C1 segment of cervical spinal cord (tissue), 14 donors: ENCODE measurements around the gene C9orf50.

Source experiments
- DNase-seq, 14 donors: peaks; one replicate each; lab custom pipeline; 2025; lab: John Stamatoyannopoulos, UW

Gene C9orf50

GRCh38 chr9:129611307-129611800, 9.5 kb downstream of the C9orf50 start:
- DNase-seq = peak in 2 of 14 donors; percentile 31 to 35

- peak in 11 of 14 donors; percentile 28 to 74 (median 51) for DNase-seq
These were observed 10.2 kb downstream of the C9orf50 start for GRCh38 chr9:129610473-129611306.

- no peak for DNase-seq
These were observed 10.8 kb downstream of the C9orf50 start for GRCh38 chr9:129610213-129610472.

- DNase-seq = no peak
These were observed 11.3 kb downstream of the C9orf50 start for GRCh38 chr9:129609486-129610212.

- DNase-seq = no peak
These were observed 12.1 kb downstream of the C9orf50 start for GRCh38 chr9:129608561-129609481.

GRCh38 chr9:129607027-129607387, 13.9 kb downstream of the C9orf50 start:
- DNase-seq = no peak

- no peak for DNase-seq
These were observed 14.5 kb downstream of the C9orf50 start for GRCh38 chr9:129606161-129607026.

GRCh38 chr9:129604766-129605163, 16.1 kb downstream of the C9orf50 start:
- DNase-seq = no peak

GRCh38 chr9:129604056-129604765, 16.7 kb downstream of the C9orf50 start:
- no peak for DNase-seq

- DNase-seq = no peak
These were observed 18.1 kb downstream of the C9orf50 start for GRCh38 chr9:129602598-129603415.

- DNase-seq = no peak
These were observed 19.7 kb downstream of the C9orf50 start for GRCh38 chr9:129601082-129601674.

- DNase-seq = no peak
These were observed 22.8 kb downstream of the C9orf50 start for GRCh38 chr9:129598089-129598596.

- peak in 2 of 14 donors; percentile 29 to 32 for DNase-seq
These were observed 23.4 kb downstream of the C9orf50 start for GRCh38 chr9:129597355-129598088.

GRCh38 chr9:129596541-129597331, 24.2 kb downstream of the C9orf50 start:
- peak in 1 of 14 donors; percentile 32 for DNase-seq

GRCh38 chr9:129595903-129596540, 24.9 kb downstream of the C9orf50 start:
- DNase-seq = no peak

- DNase-seq = no peak
These were observed 25.6 kb downstream of the C9orf50 start for GRCh38 chr9:129595311-129595741.

- DNase-seq = no peak
These were observed 26.3 kb downstream of the C9orf50 start for GRCh38 chr9:129594632-129595031.
